ENCODE measurements around the gene KAT8. TPM values are rescaled to one million over a fixed set of nuclear protein-coding genes. Genes with fewer than 3 reads are reported as not detected.

KAT8 gene
- total and polyA plus RNA-seq, 2 of the 13 experiments (the other 11 are each of a cell fraction or from before 2014, with no cell fraction given), result 79.0 to 84.2 TPM

- TF ChIP-seq TBX3 (IDR thresholded peaks at IDR 0.05; ENCODE audit: borderline replicate concordance) (no peak), ZNF503 (CRISPR knock-in tag; IDR thresholded peaks at IDR 0.05) (peak; percentile 72; the same call in 1 of the 2 replicates), HDAC1 (CRISPR knock-in tag; IDR thresholded peaks at IDR 0.05) (peak; percentile 93), MXI1 (IDR thresholded peaks at IDR 0.05; ENCODE audit: borderline replicate concordance, low read depth, low read length) (peak; percentile 64; the same call in 2 of the 3 replicates), ZBTB8A (CRISPR knock-in tag; IDR thresholded peaks at IDR 0.05; ENCODE audit: borderline replicate concordance, low read depth) (no peak), MEIS2 (CRISPR knock-in tag; IDR thresholded peaks at IDR 0.05) (peak; percentile 6), TSC22D2 (CRISPR knock-in tag; IDR thresholded peaks at IDR 0.05; ENCODE audit: borderline replicate concordance) (peak; percentile 90; the same call in 1 of the 2 replicates), ZNF513 (CRISPR knock-in tag; conservative IDR thresholded peaks at IDR 0.05) (0 out of 2 replicates have a peak, but pooled peaks have one; percentile 52), TAF1 (CRISPR knock-in tag; IDR thresholded peaks at IDR 0.05) (peak; percentile 91), ZNF501 (CRISPR knock-in tag; IDR thresholded peaks at IDR 0.05) (peak; percentile 98), ZNF3 (CRISPR knock-in tag; IDR thresholded peaks at IDR 0.05) (no peak; the same call in 1 of the 2 replicates), SAFB2 (CRISPR knock-in tag; IDR thresholded peaks at IDR 0.05; ENCODE audit: borderline replicate concordance, low read depth) (no peak; the same call in 1 of the 2 replicates), ZXDC (CRISPR knock-in tag; IDR thresholded peaks at IDR 0.05) (0 out of 2 replicates have a peak, but pooled peaks have one; percentile 46), CENPT (CRISPR knock-in tag; IDR thresholded peaks at IDR 0.05; ENCODE audit: low read depth) (0 out of 2 replicates have a peak, but pooled peaks have one; percentile 43)
- TF ChIP-seq, protein P1, sequence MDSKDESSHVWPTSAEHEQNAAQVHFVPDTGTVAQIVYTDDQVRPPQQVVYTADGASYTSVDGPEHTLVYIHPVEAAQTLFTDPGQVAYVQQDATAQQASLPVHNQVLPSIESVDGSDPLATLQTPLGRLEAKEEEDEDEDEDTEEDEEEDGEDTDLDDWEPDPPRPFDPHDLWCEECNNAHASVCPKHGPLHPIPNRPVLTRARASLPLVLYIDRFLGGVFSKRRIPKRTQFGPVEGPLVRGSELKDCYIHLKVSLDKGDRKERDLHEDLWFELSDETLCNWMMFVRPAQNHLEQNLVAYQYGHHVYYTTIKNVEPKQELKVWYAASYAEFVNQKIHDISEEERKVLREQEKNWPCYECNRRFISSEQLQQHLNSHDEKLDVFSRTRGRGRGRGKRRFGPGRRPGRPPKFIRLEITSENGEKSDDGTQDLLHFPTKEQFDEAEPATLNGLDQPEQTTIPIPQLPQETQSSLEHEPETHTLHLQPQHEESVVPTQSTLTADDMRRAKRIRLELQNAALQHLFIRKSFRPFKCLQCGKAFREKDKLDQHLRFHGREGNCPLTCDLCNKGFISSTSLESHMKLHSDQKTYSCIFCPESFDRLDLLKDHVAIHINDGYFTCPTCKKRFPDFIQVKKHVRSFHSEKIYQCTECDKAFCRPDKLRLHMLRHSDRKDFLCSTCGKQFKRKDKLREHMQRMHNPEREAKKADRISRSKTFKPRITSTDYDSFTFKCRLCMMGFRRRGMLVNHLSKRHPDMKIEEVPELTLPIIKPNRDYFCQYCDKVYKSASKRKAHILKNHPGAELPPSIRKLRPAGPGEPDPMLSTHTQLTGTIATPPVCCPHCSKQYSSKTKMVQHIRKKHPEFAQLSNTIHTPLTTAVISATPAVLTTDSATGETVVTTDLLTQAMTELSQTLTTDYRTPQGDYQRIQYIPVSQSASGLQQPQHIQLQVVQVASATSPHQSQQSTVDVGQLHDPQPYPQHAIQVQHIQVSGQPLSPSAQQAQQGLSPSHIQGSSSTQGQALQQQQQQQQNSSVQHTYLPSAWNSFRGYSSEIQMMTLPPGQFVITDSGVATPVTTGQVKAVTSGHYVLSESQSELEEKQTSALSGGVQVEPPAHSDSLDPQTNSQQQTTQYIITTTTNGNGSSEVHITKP (CRISPR knock-in tag; IDR thresholded peaks at IDR 0.05; ENCODE audit: low read depth), result 0 out of 2 replicates have a peak, but pooled peaks have one; percentile 54
Observed at GRCh38 chr16:31117384-31118222, at the start of gene KAT8 (continued).

Data from HepG2 (cell line).